NCI-H2227 treated with DMSO at 0.1 percent for 48 hours (cell line): Measurements from ENCODE around the gene DLGAP4.

Experiments
- DNase-seq: peaks from one replicate; lab custom pipeline; 2025; lab: John Stamatoyannopoulos, UW

DLGAP4 gene

GRCh38 chr20:36478137-36478905, 172.2 kb downstream of the DLGAP4 start:
- DNase-seq, result no peak

DNA sequence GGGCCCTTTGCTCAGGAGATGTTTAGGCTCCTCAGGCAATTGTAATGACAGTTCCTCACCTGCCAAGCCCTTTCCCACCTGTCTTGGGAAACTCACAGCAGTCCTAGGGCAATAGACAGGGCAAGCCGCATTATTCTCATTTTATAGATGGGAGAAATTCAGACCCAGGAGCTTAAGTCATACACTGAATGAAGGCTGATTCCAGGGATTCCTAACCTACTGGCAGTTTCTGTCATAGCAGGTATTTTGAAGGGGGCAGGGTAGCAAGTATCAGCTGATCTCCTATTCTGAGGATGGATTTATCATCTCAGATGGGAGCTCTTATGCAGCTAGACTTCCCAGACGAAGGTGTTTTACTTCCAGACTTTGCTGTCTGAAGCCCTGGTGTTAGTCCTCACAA, 173.8 kb downstream of the DLGAP4 start:
- no peak for DNase-seq

GRCh38 chr20:36480456-36481048, 174.4 kb downstream of the DLGAP4 start:
- DNase-seq, result no peak

GRCh38 chr20:36481380-36482043, 175.4 kb downstream of the DLGAP4 start:
- no peak for DNase-seq

DNA sequence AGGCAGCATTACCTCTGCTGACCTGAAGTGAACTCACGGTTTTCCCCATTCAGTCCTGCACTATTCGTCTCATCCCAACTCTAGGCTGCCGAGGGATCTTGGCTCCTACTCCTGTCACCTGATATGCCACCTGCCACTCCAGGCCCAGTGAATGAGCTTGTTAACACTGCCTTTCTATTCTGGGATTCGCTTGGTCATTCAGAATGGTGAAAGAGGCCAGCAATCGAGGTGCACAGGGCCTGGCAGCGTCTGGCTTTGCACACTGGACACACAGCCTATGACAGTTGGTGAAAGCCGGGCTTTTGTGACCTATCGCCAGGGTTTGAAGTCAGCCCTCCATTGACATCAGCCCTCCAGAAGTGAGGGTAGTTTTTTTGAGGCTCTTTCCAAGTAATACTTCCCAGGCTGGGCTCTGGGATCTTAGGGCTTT, 175.9 kb downstream of the DLGAP4 start:
- DNase-seq, result no peak

DNA sequence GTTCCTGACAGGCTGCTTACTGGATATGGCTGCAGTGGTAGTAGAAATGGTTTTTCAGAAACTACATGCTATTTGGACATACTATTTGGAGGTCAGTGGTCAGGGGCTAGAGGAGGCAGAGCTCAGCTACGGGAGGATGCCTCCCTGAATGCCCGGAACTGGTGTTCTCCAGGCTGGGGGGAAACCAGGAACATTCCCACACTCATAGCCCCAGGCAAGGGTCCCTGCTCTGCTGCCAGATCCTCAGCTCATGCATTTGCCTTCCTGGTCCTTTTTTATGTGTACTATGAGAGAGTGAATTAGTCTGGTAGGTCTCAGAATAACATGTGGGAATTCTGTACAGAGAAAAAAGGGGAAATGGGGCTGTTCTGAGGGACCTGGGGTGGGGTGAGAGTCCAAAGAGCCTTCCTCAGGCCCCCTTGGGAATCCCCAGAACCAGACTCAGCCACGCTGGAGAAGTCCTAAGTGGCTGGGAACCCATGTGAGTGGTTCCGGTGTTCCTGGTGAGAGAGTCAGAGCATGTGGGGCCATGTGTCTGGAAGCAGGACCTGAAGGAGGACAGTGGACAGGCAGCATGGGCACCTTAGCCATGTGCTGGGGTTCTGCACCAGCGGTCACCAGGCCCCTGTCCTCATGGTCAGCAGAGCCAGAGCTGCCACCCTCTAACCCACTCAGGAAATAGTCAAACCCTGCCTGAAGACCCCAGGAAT, 177.2 kb downstream of the DLGAP4 start:
- no peak for DNase-seq

- DNase-seq, result no peak
Measured at GRCh38 chr20:36483919-36484808, 178.0 kb downstream of the DLGAP4 start.

DNA sequence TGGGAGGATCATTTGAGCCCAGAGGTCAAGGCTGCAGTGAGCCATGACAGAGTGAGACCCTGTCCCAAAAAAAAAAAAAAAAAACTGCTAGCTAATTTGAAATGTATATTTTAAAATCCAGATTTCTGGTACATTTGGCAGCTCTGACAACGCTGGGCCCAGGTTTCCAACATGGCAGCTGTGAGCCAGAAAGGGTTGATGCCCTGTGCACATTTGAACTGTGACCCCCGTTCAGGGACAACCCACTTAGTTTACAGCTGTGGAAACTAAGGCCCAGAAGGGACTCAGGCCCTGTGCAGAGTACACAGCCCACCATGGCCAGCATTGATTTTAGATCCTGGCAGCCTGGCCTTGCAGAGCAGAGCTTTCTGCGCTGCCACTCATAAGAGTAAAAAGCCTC, 179.1 kb downstream of the DLGAP4 start:
- no peak for DNase-seq

- no peak for DNase-seq
Measured at GRCh38 chr20:36487069-36487468, 180.9 kb downstream of the DLGAP4 start.

DNA sequence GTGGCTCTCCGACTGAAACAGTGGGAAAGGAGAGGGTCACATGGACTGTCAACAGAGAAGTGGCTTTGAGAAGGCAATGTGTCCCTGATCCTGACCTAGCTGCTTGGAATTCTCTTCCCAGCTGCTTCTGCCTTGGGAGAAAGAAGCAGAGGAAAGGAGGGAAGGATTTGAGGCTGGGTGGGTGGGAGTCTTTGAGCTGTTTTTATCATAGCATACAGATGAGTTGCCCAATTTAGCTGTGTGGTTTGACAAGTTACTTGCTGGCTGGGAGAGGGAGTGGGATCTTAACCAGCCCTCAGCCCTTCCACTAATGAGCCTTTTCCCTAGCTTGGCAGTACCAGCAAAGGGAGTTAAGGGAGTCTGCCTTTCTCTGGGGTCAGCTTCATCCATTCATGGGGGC, 184.1 kb downstream of the DLGAP4 start:
- DNase-seq, result no peak

DNA sequence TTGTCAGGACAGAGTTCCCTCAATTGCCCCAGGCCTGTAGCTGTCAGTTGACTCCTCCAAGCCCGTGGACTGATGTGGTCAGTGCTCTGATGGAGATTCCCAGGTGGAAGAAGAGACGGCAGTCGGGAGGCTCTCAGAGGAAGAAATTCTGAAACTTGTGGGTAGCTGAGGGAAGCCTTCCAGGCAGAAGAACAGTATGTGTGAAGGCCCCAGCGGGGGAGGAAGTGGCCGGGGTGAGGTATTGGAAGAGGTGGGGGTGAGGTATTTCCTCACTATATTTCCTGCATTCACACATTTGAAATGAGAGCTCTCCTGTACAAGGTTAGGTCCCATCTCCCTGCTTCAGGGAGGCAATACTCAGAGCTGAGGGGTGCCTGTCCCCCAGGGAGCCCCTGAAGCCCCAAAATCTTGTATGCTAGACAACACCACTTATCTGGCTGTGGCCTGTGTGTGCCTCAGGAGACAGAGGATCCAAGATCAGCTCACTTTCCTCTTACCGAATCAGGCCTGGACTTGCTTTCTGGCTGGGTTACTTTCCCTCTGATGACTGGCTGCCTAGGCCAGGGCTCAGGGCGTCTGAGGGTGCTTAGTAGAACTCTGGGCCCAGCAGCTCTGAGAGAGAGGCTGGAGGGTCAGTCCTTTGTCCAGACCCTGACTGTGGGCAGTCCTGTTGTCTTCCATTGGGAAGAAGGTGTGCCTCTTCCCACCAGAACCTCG, 185.9 kb downstream of the DLGAP4 start:
- DNase-seq, result no peak

DNA sequence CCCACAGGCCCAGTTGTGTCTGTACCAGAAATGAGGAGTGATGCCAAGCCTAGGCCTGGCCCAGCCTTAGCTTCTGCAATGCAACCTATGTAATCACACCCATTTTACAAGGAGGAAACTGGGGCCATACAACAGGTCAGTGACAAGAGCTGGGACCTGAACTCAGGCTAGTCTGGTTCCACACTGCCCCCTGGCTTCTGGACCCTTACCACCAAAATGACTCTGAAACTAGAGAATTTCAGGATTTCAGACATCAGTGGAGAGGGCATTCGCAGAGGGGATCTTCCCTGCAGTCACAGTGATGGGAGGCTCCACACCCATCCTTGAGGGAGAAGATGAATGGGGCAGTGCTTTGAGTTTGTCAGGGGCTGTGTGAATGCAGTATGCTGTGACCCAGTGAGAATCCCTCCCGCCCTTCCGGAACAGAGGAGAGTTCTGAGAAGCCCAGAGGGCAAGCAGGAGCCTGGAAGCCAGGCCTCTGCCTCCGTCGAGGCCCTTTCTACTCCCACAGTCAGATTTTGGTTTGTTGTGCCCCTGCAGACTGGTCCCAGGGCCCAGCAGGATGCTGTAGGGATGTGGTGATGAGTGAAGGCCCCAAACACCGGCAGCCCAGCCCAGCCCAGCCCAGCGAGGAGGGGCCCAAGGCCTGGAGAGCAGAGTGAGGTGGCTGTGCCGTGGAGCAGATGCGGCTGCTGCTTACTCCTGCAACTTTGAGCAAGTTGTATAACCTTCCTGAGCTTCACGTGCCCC, 187.1 kb downstream of the DLGAP4 start:
- DNase-seq, result no peak

DNA sequence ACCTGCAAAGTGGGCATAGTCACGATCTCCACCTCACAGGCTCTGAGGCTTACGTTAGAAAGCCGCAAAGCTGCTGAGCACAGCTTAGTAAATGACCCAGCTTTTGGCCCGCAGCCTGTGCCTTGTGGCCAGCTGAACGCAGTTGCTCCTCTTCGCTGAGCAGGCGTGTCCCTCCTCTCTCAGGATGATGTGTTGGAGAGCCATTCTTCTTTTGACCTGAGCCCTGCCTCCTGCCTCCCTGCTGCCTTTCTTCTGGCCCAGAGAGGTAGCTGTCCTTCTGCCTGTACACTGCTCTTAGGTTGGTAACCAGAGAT, 187.6 kb downstream of the DLGAP4 start:
- no peak for DNase-seq

- DNase-seq, result no peak
Measured at GRCh38 chr20:36496707-36497669, 190.8 kb downstream of the DLGAP4 start.

GRCh38 chr20:36497856-36498255, 191.7 kb downstream of the DLGAP4 start:
- DNase-seq, result no peak

DNA sequence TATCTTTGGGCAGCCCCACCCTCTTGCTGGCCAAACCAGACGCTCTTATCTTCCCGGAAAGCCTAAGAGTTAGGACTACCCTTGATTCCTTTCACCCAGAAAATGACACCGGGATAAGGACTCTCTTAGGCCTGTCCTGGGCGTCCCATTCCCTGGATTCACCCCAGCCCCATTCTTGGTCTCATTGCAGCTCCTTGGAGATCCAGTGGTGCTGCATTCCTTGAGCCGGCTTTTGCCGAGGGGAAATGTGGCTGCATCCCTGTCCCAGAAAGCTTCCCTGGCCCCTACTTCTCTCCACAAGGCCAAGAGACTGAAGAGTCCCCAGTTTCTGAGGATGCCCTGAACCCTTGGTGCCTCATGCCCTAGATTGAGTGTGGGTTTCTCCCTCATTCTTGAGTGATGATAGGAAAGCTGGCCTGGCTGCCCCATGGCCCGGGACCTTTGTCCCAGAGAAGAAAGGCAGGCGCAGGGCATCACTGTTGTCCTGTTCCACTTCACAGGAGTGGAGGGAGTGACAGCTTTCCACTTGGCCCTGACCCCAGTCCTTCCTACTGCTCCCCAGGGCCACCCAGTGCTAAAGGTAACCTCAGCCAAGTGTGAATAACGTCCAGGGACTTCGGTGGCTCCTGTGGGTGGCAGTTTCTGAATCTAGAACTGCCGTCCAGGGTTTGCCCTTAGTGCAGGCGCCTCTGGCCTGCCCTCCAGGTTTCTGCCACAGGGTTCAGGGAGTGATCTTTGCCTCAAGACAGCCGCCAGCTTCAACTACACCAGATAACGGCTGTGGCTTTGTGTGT, 192.4 kb downstream of the DLGAP4 start:
- no peak for DNase-seq

- no peak for DNase-seq
Measured at GRCh38 chr20:36499211-36499610, 193.1 kb downstream of the DLGAP4 start.

DNA sequence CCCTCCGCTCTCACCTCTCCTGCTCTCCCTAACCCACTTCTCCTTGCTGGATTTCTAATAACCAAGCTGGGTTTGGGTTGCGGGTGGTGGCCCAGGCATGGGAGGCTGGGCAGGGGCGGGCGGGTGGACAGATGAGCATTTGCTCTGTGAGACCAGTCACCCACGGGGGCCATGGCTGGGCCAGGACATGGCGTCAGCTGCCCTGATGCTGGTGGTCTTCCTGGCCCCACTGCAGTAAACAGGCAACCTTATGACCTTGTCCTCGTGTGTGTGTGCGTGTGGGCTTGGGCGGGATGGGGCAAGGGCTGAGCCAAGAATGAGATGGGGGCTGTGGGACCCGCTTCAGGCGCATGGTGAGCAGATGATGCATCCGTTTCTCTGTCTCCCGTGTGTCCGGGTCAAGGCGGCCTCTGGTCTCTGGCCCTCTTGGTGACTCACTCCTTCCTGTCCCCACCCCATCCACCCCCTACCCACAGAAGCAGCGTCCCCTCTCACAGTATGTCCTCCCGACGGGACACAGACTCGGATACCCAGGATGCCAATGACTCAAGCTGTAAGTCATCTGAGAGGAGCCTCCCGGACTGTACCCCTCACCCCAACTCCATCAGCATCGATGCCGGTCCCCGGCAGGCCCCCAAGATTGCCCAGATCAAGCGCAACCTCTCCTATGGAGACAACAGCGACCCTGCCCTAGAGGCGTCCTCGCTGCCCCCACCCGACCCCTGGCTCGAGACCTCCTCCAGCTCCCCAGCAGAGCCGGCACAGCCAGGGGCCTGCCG, 193.8 kb downstream of the DLGAP4 start:
- DNase-seq, result no peak
